ENCODE data around the gene HOMER3. TPM values are rescaled to one million over a fixed set of nuclear protein-coding genes. Genes with fewer than 3 reads are reported as not detected.
A peak's percentile ranks its signal among the peaks of the same experiment; 100 is the strongest.

The HOMER3 gene
- total and polyA plus RNA-seq, 9 of the 15 experiments (the other 6 are each of a cell fraction or from before 2014, with no cell fraction given) = 1.3 to 5.1 (median 3.7) TPM; not detected in 2

GRCh38 chr19:18883526-18884304, 57.3 kb downstream of the HOMER3 start (continued):
- no peak for TF ChIP-seq TCF7 (IDR thresholded peaks at IDR 0.05; ENCODE audit: borderline replicate concordance)
- TF ChIP-seq REST (IDR thresholded peaks at IDR 0.05; ENCODE audit: borderline replicate concordance) = peak; percentile 60
- TF ChIP-seq REST (CRISPR knock-in tag; IDR thresholded peaks at IDR 0.05; ENCODE audit: low read depth) = no peak
- no peak for TF ChIP-seq ZNF184 (CRISPR knock-in tag; IDR thresholded peaks at IDR 0.05)
- TF ChIP-seq TFAM (CRISPR knock-in tag; conservative IDR thresholded peaks at IDR 0.05) = no peak
- no peak for TF ChIP-seq ZNF695 (CRISPR knock-in tag; IDR thresholded peaks at IDR 0.05)
- TF ChIP-seq SAP30 (IDR thresholded peaks at IDR 0.05; ENCODE audit: borderline replicate concordance, insufficient read depth, low read depth, low read length, poor library complexity, severe bottlenecking) = no peak
- TF ChIP-seq PHTF2 (CRISPR knock-in tag; IDR thresholded peaks at IDR 0.05) = no peak
- no peak for TF ChIP-seq E2F5 (CRISPR knock-in tag; IDR thresholded peaks at IDR 0.05)
- no peak for TF ChIP-seq ZNF655 (CRISPR knock-in tag; IDR thresholded peaks at IDR 0.05)
- TF ChIP-seq EP300 (IDR thresholded peaks at IDR 0.05; ENCODE audit: low read length) = no peak
- TF ChIP-seq ZNF146 (CRISPR knock-in tag; IDR thresholded peaks at IDR 0.05; ENCODE audit: unreplicated experiment) = no peak
- TF ChIP-seq ZKSCAN1 (IDR thresholded peaks at IDR 0.05; ENCODE audit: low read depth, low read length) = no peak
- no peak for TF ChIP-seq CSDE1 (IDR thresholded peaks at IDR 0.05)
- no peak for TF ChIP-seq RBM17 (IDR thresholded peaks at IDR 0.05; ENCODE audit: borderline replicate concordance, low read depth, low read length)
- no peak for TF ChIP-seq NONO (IDR thresholded peaks at IDR 0.05; ENCODE audit: low read depth in 2 of 2, low read length in 1 of 2)
- TF ChIP-seq CBFB (CRISPR knock-in tag; IDR thresholded peaks at IDR 0.05) = no peak
- TF ChIP-seq NCOA6 (IDR thresholded peaks at IDR 0.05) = no peak
- no peak for TF ChIP-seq ZNF431 (CRISPR knock-in tag; IDR thresholded peaks at IDR 0.05)
- TF ChIP-seq ZNF140 (CRISPR knock-in tag; IDR thresholded peaks at IDR 0.05) = no peak
